A172 (cell line): ENCODE measurements around the gene DDX49. TPM values are rescaled to one million over a fixed set of nuclear protein-coding genes. Genes with fewer than 3 reads are reported as not detected.
"Not testable (repeated sequence)": the region's sequence is repeated elsewhere in the genome, so short reads cannot be mapped to it uniquely, and the experiment has no call there.

Source experiments
- DNase-seq: peaks from one replicate; pipeline ENCODE4 v3.0.0-alpha.2; 2015; ENCODE audit warnings: low spot score
- total RNA-seq: library from RNA; depleted of rRNA; stranded (reverse); fragments of >200 nt; shearing (Covaris generic); gene quantifications from 2 replicates; pipeline ENCODE4 v1.2.3, GENCODE V29; 2014

The DDX49 gene
- total RNA-seq, 1 experiment from 2014 or later: 65.7 TPM

GRCh38 chr19:18940769-18941627 lies 21.5 kb downstream of the DDX49 start, which contains the start of gene HOMER3:
HOMER3 (minus strand) TSS chr19:18941217; CDS start chr19:18938982, 2,235 bp downstream.
- peak; percentile 24 for DNase-seq

GRCh38 chr19:18941628-18942354 lies 22.3 kb downstream of the DDX49 start:
- DNase-seq: no peak

GRCh38 chr19:18942692-18943091 lies 23.2 kb downstream of the DDX49 start:
- no peak for DNase-seq

GRCh38 chr19:18943465-18943864 lies 23.9 kb downstream of the DDX49 start:
- DNase-seq: no peak

- DNase-seq: no peak
These were observed 25.8 kb downstream of the DDX49 start for GRCh38 chr19:18945297-18945696.

- DNase-seq: no peak
These were observed 26.8 kb downstream of the DDX49 start for GRCh38 chr19:18946335-18946734.

- no peak for DNase-seq
These were observed 27.4 kb downstream of the DDX49 start for GRCh38 chr19:18946918-18947317.

- no peak for DNase-seq
These were observed 28.8 kb downstream of the DDX49 start for GRCh38 chr19:18948075-18948975.

GRCh38 chr19:18948976-18949356 lies 29.5 kb downstream of the DDX49 start:
- no peak for DNase-seq

GRCh38 chr19:18949858-18950257 lies 30.3 kb downstream of the DDX49 start:
- no peak for DNase-seq

- DNase-seq: no peak
These were observed 32.3 kb downstream of the DDX49 start for GRCh38 chr19:18951721-18952281.

GRCh38 chr19:18952364-18953003 lies 33.0 kb downstream of the DDX49 start:
- DNase-seq: not testable (repeated sequence)

- DNase-seq: no peak
These were observed 34.6 kb downstream of the DDX49 start for GRCh38 chr19:18954094-18954493.

GRCh38 chr19:18955042-18955441 lies 35.5 kb downstream of the DDX49 start:
- no peak for DNase-seq

GRCh38 chr19:18960370-18960769 lies 40.9 kb downstream of the DDX49 start:
- no peak for DNase-seq

- no peak for DNase-seq
These were observed 42.5 kb downstream of the DDX49 start for GRCh38 chr19:18961767-18962620.

- DNase-seq: no peak
These were observed 44.6 kb downstream of the DDX49 start for GRCh38 chr19:18964121-18964520.

GRCh38 chr19:18966307-18966706 lies 46.8 kb downstream of the DDX49 start:
- no peak for DNase-seq

- no peak for DNase-seq
These were observed 48.0 kb downstream of the DDX49 start for GRCh38 chr19:18967358-18968146.
